Inflammatory macrophage (primary cell): Measurements from ENCODE around the gene GDNF.
"Not testable (repeated sequence)": the region's sequence is repeated elsewhere in the genome, so short reads cannot be mapped to it uniquely, and the experiment has no call there.

Experiments
- DNase-seq, 2 donors: peaks; one replicate each; pipeline ENCODE4 v3.0.0-alpha.2; 2020 to 2022
- total RNA-seq, 18 experiments: gene quantifications; one replicate each; lab custom pipeline; 2026; ENCODE audit warnings: mixed read lengths in 6 of 18, inconsistent platforms in 2 of 18; lab: John Stamatoyannopoulos, UW

Gene GDNF
- total RNA-seq = 0 to 0.18 (median 0) reads per million in 18 experiments

- no peak for DNase-seq
These were observed at the start of gene GDNF for GRCh38 chr5:37839407-37840052. TSS of gene GDNF (minus strand) at chr5:37840041. CDS start at chr5:37834796, 5,245 bp downstream.

- DNase-seq = no peak
These were observed 48.6 kb upstream of the GDNF start for GRCh38 chr5:37888476-37888875.

GRCh38 chr5:37886242-37886905 is 46.5 kb upstream of the GDNF start:
- no peak for DNase-seq

- DNase-seq = no peak
These were observed 42.8 kb upstream of the GDNF start for GRCh38 chr5:37882636-37883035.

GRCh38 chr5:37881359-37881758 is 41.5 kb upstream of the GDNF start:
- no peak for DNase-seq

- no peak for DNase-seq
These were observed 37.1 kb upstream of the GDNF start for GRCh38 chr5:37876943-37877342.

- DNase-seq = no peak
These were observed 36.4 kb upstream of the GDNF start for GRCh38 chr5:37876245-37876644.

- no peak for DNase-seq
These were observed 35.4 kb upstream of the GDNF start for GRCh38 chr5:37875051-37875787.

GRCh38 chr5:37873988-37874387 is 34.1 kb upstream of the GDNF start:
- no peak for DNase-seq

- no peak for DNase-seq
These were observed 31.4 kb upstream of the GDNF start for GRCh38 chr5:37871023-37871815.

- no peak for DNase-seq
These were observed 29.4 kb upstream of the GDNF start for GRCh38 chr5:37869216-37869615.

- no peak for DNase-seq
These were observed 27.8 kb upstream of the GDNF start for GRCh38 chr5:37867654-37868053.

- not testable (repeated sequence) for DNase-seq
These were observed 23.1 kb upstream of the GDNF start for GRCh38 chr5:37862907-37863306.

GRCh38 chr5:37860206-37860605 is 20.4 kb upstream of the GDNF start:
- DNase-seq = no peak

GRCh38 chr5:37859805-37860204 is 20.0 kb upstream of the GDNF start:
- peak in 1 of 2 donors; percentile 11 for DNase-seq

GRCh38 chr5:37858250-37858649 is 18.4 kb upstream of the GDNF start:
- DNase-seq = no peak

GRCh38 chr5:37857696-37858095 is 17.9 kb upstream of the GDNF start:
- no peak for DNase-seq

- no peak for DNase-seq
These were observed 15.6 kb upstream of the GDNF start for GRCh38 chr5:37855438-37855837.

GRCh38 chr5:37851305-37851704 is 11.5 kb upstream of the GDNF start:
- no peak for DNase-seq

- DNase-seq = no peak
These were observed 10.5 kb upstream of the GDNF start for GRCh38 chr5:37850226-37850865.

GRCh38 chr5:37849641-37850040 is 9.8 kb upstream of the GDNF start:
- no peak for DNase-seq

GRCh38 chr5:37847978-37848425 is 8.2 kb upstream of the GDNF start:
- no peak for DNase-seq
